Upper lobe of right lung (tissue), 1 donor: ENCODE data around the gene C19orf73. TPM values are rescaled to one million over a fixed set of nuclear protein-coding genes. Genes with fewer than 3 reads are reported as not detected.
"Not testable (repeated sequence)": the region's sequence is repeated elsewhere in the genome, so short reads cannot be mapped to it uniquely, and the experiment has no call there.

ENCODE experiments used
- ATAC-seq: fragments of 200-7000 bp; cut with Tn5 transposase; one replicate; pipeline ENCODE4 v1.9.1; 2020; ENCODE audit warnings: mild to moderate bottlenecking, moderate library complexity
- DNase-seq: peaks from one replicate; pipeline ENCODE4 v3.0.0-alpha.2; 2020
- H3K27ac ChIP-seq: fragments of 200-600 bp; one replicate; pipeline ENCODE4 v1.8.0; 2022
- H3K27me3 ChIP-seq: fragments of 200-600 bp; one replicate; pipeline ENCODE4 v1.8.0; 2022; ENCODE audit warnings: mild to moderate bottlenecking
- H3K36me3 ChIP-seq: fragments of 200-600 bp; one replicate; pipeline ENCODE4 v1.8.0; 2022
- H3K4me1 ChIP-seq: fragments of 200-600 bp; one replicate; pipeline ENCODE4 v1.8.0; 2022
- H3K4me3 ChIP-seq: fragments of 200-600 bp; one replicate; pipeline ENCODE4 v1.8.0; 2022; ENCODE audit warnings: mild to moderate bottlenecking
- H3K9me3 ChIP-seq: fragments of 200-600 bp; one replicate; pipeline ENCODE4 v1.8.0; 2022
- intact Hi-C: fragments of 100-400 bp; cut with DNase I; formaldehyde crosslinking; loops from one replicate; pipeline ENCODE4 v1.11.0; 2022
- total RNA-seq: library from RNA; stranded (reverse); fragmentation: NEBNext Ultra II Directional; extraction: Animal tissue kit (Norgen Biotek cat#: 25700); gene quantifications from one replicate; pipeline ENCODE4 v1.2.1, GENCODE V29; 2021
- TF ChIP-seq, protein P1 (sequence below): fragments of 200-600 bp; IDR thresholded peaks from one replicate; pipeline ENCODE4 v1.8.0; 2022; ENCODE audit warnings: antibody characterized with exemption
- donor health status: DM: no; HTN: yes; CAD: no; lungs with severe emphysema.

Gene C19orf73
- total RNA-seq, 1 donor from 2014 or later: 1.5 TPM

DNA sequence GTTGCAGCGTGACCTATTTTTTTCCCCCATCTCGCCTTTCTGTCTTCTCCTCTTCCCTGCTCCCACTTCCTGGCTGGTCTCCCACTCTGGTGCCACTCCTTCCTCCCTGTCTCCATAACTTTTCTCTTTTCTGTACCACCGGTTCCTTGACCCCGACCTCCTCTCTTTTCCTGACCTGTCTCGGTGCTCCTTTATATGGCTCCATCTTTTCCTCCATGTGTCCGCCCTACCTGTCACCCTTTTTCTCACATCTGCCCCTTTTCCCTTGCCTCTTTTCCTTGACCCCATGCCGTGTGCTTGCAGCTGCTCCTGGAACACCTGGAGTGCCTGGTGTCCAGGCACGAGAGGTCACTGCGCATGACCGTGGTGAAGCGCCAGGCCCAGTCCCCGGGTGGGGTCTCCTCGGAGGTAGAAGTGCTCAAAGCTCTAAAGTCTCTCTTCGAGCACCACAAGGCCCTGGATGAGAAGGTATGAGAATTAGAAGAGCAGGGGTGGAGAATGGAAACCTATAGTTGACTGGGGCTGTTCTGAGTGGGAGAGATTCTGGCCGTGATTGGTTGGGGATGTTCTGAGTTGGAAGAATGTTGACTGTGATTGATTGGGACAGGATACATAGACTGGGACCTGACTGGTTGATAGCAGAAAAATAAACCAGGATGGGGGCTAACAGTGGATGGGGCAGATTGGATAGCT is 9.7 kb upstream of the C19orf73 start:
- peak overlapping the region; percentile 43 for H3K4me3 ChIP-seq
- no peak for DNase-seq
- TF ChIP-seq, protein P1, sequence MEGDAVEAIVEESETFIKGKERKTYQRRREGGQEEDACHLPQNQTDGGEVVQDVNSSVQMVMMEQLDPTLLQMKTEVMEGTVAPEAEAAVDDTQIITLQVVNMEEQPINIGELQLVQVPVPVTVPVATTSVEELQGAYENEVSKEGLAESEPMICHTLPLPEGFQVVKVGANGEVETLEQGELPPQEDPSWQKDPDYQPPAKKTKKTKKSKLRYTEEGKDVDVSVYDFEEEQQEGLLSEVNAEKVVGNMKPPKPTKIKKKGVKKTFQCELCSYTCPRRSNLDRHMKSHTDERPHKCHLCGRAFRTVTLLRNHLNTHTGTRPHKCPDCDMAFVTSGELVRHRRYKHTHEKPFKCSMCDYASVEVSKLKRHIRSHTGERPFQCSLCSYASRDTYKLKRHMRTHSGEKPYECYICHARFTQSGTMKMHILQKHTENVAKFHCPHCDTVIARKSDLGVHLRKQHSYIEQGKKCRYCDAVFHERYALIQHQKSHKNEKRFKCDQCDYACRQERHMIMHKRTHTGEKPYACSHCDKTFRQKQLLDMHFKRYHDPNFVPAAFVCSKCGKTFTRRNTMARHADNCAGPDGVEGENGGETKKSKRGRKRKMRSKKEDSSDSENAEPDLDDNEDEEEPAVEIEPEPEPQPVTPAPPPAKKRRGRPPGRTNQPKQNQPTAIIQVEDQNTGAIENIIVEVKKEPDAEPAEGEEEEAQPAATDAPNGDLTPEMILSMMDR: no peak

DNA sequence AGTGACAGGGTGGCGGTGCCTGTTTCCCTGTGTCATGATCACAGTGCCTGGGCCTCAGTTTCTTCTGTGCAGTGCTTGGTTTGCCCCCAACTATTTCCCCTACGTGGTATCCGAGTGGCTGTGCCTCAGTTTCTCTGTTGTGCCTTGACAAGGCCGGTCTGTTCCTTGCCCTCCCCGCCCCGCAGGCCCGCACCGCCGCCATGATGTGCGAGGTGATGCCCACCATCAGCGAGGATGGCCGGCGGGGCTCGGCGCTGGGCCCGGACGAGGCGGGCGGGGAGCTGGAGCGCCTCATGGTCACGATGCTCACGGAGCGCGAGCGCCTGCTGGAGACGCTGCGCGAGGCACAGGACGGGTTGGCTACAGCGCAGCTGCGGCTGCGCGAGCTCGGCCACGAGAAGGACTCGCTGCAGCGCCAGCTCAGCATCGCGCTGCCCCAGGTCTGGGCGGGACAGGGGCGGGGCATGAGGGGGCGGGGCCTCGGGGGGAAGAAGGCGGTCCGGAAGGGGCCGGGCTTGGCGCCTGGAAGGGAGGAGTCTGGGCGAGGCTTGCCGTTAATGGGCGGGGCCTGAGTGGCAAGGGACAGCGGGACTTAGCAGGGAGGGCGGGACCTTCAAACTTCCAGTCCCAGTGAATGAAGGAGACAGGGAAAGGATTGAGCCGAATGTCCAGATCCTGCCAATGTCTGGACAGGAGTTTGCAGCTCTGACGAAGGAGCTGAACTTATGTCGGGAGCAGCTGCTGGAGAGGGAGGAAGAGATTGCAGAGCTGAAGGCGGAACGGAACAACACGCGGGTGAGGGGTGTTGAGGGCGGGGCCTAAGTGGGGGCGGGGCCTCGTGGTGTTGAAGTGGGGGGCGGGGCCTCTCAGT is 9.0 kb upstream of the C19orf73 start:
- H3K27me3 ChIP-seq: no peaks in the 10 kb centered on the region
- intact Hi-C loops: no loop called here
- DNase-seq (peak; percentile 98), ATAC-seq (peak; percentile 99)
- H3K4me1 ChIP-seq: peaks cover 9% of the 10 kb centered on the region
- H3K36me3 ChIP-seq: no peaks in the 10 kb centered on the region
- H3K9me3 ChIP-seq: no peaks in the 10 kb centered on the region
- no peak overlapping the region for H3K27ac ChIP-seq
- H3K4me3 ChIP-seq: peak overlapping the region; percentile 43
- TF ChIP-seq, protein P1: no peak

More for the DNA sequence above, 9.7 kb upstream of the C19orf73 start:
- H3K36me3 ChIP-seq: no peaks in the 10 kb centered on the region
- H3K9me3 ChIP-seq: no peaks in the 10 kb centered on the region
- H3K27ac ChIP-seq: no peak overlapping the region
- H3K4me1 ChIP-seq: peaks cover 13% of the 10 kb centered on the region
- no peak for ATAC-seq
- intact Hi-C loops: no loop called here
- no peaks in the 10 kb centered on the region for H3K27me3 ChIP-seq

DNA sequence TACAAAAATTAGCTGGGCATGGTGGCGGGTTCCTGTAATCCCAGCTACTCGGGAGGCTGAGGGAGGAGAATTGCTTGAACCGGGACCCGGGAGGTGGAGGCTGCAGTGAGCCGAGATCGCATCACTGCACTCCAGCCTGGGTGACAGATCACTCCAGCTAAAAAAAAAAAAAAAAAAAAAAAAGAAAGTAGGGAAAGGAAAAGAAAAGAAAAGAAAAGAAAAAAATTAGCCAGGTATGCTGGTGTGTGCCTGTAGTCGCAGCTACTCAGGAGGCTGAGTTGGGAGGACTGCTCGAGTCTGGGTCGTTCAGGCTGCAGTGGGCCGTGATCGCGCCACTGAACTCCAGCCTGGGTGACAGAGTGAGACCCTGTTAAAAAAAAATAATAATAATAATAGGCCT is 8.3 kb upstream of the C19orf73 start:
- H3K4me3 ChIP-seq, H3K36me3 ChIP-seq, ATAC-seq, H3K27me3 ChIP-seq, H3K4me1 ChIP-seq, DNase-seq, intact Hi-C loops, H3K9me3 ChIP-seq, H3K27ac ChIP-seq: not testable (repeated sequence)

DNA sequence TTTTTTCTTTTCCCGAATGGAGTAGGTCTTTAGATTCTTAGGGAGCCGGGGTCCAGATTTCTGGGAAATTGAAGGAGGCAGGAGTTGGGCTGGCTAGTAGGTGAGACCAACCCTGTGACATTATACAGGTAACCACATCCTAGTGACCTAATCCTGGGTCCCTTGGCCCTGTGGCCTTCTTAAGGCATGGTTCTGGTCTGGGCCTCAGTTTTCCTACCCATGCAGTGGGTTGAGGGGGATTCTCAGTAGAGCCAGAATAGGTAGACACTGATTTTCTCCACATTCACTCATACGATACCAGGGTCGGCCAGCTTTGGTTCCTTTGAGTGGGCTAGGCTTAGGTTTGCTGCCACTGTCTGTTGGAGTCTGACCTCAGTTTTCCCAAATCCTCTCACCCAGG is 7.6 kb upstream of the C19orf73 start:
- peaks cover 9% of the 10 kb centered on the region for H3K4me1 ChIP-seq
- ATAC-seq (no peak), DNase-seq (no peak)
- TF ChIP-seq, protein P1: no peak
- no peaks in the 10 kb centered on the region for H3K27me3 ChIP-seq
- no peaks in the 10 kb centered on the region for H3K9me3 ChIP-seq
- intact Hi-C loops: no loop called here
- no peak overlapping the region for H3K4me3 ChIP-seq
- no peak overlapping the region for H3K27ac ChIP-seq
- H3K36me3 ChIP-seq: no peaks in the 10 kb centered on the region

DNA sequence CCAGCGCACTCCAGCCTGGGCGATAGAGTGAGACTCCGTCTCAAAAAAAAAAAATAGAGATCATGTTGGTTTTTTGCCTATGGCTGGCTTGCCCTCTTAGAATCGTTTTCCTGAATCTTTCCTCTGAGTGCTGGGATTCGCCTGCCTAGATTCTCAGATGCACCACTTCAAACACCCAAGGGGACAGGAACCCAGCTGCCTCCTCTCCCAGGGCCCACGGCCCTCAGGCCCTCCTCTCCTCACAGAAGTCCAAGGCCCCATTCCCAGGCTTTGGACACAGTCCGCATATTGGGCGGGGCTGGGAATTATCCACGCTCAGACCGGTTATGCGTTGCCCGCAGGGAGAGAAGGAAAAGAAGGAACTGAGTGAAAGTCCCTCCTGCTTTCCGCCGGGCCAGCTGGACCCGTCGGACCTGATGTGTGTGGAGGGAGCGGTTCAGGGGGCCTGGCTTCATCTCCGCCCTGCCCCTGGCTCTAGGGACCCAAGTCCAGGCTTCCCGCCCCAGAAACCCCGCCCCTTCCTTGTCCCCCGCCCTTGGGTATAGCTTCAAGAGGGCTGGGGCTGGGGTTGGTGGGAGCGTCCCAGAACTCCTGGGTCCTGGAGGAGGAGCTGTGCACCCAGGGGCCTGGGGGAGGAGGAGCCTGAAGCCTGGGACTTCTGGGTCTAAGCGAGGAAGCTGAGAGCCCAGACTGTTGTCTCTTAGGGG is 6.2 kb upstream of the C19orf73 start:
- Histone ChIP-seq H3K4me1 (peaks cover 10% of the 10 kb centered on the region), H3K27ac (no peak overlapping the region), H3K36me3 (no peaks in the 10 kb centered on the region), H3K4me3 (no peak overlapping the region), H3K27me3 (no peaks in the 10 kb centered on the region), H3K9me3 (no peaks in the 10 kb centered on the region)
- intact Hi-C loops: no loop called here
- DNase-seq: no peak
- TF ChIP-seq, protein P1: no peak
- ATAC-seq: no peak

DNA sequence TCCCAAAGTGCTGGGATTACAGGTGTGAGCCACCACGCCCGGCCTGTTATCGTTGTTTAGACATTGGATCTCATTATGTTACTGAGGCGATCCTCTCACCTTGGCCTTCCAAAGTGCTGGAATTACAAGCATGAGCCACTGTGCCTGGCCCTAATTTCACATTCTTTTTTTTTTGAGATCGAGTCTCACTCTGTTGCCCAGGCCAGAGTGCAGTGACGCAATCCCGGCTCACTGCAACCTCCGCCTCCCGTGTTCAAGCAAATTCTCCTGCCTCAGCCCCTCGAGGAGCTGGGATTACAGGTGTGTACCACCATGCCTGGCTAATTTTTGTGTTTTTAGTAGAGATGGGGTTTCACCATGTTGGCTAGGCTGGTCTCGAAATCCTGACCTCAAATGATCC is 4.3 kb upstream of the C19orf73 start:
- H3K4me3 ChIP-seq, H3K9me3 ChIP-seq, DNase-seq, H3K36me3 ChIP-seq, ATAC-seq, H3K27ac ChIP-seq, intact Hi-C loops, H3K27me3 ChIP-seq: not testable (repeated sequence)
- H3K4me1 ChIP-seq: peaks cover 17% of the 10 kb centered on the region

DNA sequence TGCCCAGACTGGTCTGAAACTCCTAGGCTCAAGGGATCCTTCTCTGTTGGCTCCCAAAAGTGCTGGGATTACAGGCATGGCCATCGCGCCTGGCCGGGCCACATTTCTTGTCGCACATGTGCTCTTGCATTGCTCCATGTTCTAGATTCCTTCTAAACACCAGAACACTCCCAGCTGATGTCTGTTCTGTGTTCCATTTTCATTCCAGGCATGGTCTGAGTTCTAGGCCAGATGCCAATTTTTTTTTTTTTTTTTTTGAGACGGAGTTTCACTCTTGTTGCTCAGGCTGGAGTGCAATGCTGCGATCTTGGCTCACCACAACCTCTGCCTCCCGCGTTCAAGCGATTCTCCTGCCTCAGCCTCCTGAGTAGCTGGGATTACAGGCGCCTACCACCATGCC is 2.9 kb upstream of the C19orf73 start:
- H3K27ac ChIP-seq, H3K9me3 ChIP-seq, H3K27me3 ChIP-seq, DNase-seq, H3K4me3 ChIP-seq, intact Hi-C loops, H3K36me3 ChIP-seq, ATAC-seq: not testable (repeated sequence)
- peaks cover 21% of the 10 kb centered on the region for H3K4me1 ChIP-seq
